ENCODE measurements around the gene WWC2.

Gene WWC2

DNA sequence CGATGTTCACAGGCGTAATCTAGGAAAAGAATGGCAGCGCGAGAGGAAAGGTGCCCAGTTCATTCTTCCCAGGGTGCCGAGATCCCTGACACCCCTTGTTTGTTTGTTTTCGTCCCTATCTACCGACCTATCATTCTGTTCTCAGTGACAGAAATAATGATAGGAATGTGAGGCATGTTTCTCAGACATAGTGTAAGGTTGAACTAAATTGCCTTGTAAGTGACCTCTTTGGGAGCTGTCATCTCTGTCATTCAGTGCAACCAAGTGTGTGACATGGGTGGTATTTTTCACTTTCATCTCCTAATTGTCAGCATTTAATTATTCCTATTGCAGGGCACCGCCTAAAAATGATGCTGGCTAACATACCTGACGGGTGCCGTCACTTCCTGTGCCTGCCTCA lies 196.7 kb downstream of the WWC2 start:
- no peak for DNase-seq
- no peak overlapping the region for H3K4ac ChIP-seq (ENCODE audit: low read depth in 1 of 2, low read length in 2 of 2)
- peak overlapping the region; percentile 49 for H2BK15ac ChIP-seq (ENCODE audit: low read depth, poor library complexity, severe bottlenecking)
- H2AK5ac ChIP-seq (ENCODE audit: low read length, severe bottlenecking) = no peak overlapping the region
- H2BK12ac ChIP-seq (ENCODE audit: low read length in 2 of 2) = no peak overlapping the region
- no peak overlapping the region for H3K23ac ChIP-seq (ENCODE audit: low read length in 2 of 2)
- H3K9me3 ChIP-seq (ENCODE audit: control insufficient read depth, low read length) = no peaks in the 10 kb centered on the region
- H3K36me3 ChIP-seq (ENCODE audit: control insufficient read depth in 1 of 2, insufficient read depth in 2 of 2, low read depth in 1 of 2, low read length in 2 of 2) = peaks cover 23 to 40% of the 10 kb centered on the region in 2 experiments
- no peak overlapping the region for H3K4me3 ChIP-seq (ENCODE audit: insufficient read depth in 1 of 2, low read depth in 1 of 2, low read length in 2 of 2)
- H2BK5ac ChIP-seq (ENCODE audit: low read depth, low read length, poor library complexity, severe bottlenecking) = no peak overlapping the region
- no peak overlapping the region for H3K4me2 ChIP-seq (ENCODE audit: low read length, poor library complexity, severe bottlenecking)
- no peak overlapping the region for H2AFZ ChIP-seq (ENCODE audit: low read depth, low read length)
- H3K18ac ChIP-seq (ENCODE audit: low read depth in 1 of 2, low read length in 2 of 2) = no peak overlapping the region
- H3K9ac ChIP-seq (ENCODE audit: low read length) = no peak overlapping the region
- 78% methylated on average over 7 of the region's 10 CpGs for WGBS
- no peak overlapping the region for H3K14ac ChIP-seq (ENCODE audit: low read length in 2 of 2)
- no peak overlapping the region for H4K91ac ChIP-seq (ENCODE audit: low read length)
- no peaks in the 10 kb centered on the region for H3K27me3 ChIP-seq (ENCODE audit: control insufficient read depth in 1 of 2, insufficient read depth in 1 of 2, low read length in 2 of 2)
- no peak overlapping the region for H4K8ac ChIP-seq (ENCODE audit: low read length)
- H2BK120ac ChIP-seq (ENCODE audit: low read depth, low read length) = no peak overlapping the region
- peaks cover 12% of the 10 kb centered on the region for H3K79me1 ChIP-seq (replicated peaks; ENCODE audit: low read length, poor library complexity, severe bottlenecking)
- H3K4me1 ChIP-seq (ENCODE audit: control insufficient read depth, insufficient read depth, low read depth, low read length) = no peaks in the 10 kb centered on the region
- H3K27ac ChIP-seq (ENCODE audit: low read length, poor library complexity, severe bottlenecking) = no peak overlapping the region

DNA sequence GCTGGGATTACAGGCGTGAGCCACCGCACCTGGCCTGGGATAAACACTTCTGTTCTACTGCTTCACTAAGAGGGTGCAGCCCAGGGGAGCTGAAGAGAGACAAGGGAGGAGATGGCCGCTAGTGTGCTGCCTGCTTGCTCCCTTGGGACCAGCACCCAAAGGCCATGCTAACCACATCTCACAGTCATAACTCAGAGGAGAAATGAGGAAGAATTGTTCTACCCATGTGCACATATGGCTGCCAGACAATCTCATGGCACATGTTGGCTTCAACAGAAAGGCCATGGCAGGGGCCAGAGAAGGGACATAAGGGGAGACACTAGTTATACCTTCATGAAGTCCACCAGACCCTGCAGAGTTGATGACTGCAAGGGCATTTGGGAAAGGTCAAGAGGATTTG lies 198.6 kb downstream of the WWC2 start:
- Histone ChIP-seq H3K4me2 (ENCODE audit: low read length, poor library complexity, severe bottlenecking) (no peak overlapping the region), H3K4ac (ENCODE audit: low read depth in 1 of 2, low read length in 2 of 2) (no peak overlapping the region), H2BK5ac (ENCODE audit: low read depth, low read length, poor library complexity, severe bottlenecking) (no peak overlapping the region), H3K9ac (ENCODE audit: low read length) (no peak overlapping the region), H3K18ac (ENCODE audit: low read depth in 1 of 2, low read length in 2 of 2) (no peak overlapping the region), H2BK120ac (ENCODE audit: low read depth, low read length) (no peak overlapping the region), H3K79me1 (replicated peaks; ENCODE audit: low read length, poor library complexity, severe bottlenecking) (peaks cover 8% of the 10 kb centered on the region), H3K9me3 (ENCODE audit: control insufficient read depth, low read length) (no peaks in the 10 kb centered on the region), H3K4me3 (ENCODE audit: insufficient read depth in 1 of 2, low read depth in 1 of 2, low read length in 2 of 2) (no peak overlapping the region), H2AFZ (ENCODE audit: low read depth, low read length) (no peak overlapping the region), H2BK15ac (ENCODE audit: low read depth, poor library complexity, severe bottlenecking) (no peak overlapping the region), H3K23ac (ENCODE audit: low read length in 2 of 2) (no peak overlapping the region), H2BK12ac (ENCODE audit: low read length in 2 of 2) (no peak overlapping the region), H4K91ac (ENCODE audit: low read length) (no peak overlapping the region), H3K14ac (ENCODE audit: low read length in 2 of 2) (no peak overlapping the region), H3K4me1 (ENCODE audit: control insufficient read depth, insufficient read depth, low read depth, low read length) (no peaks in the 10 kb centered on the region), H3K36me3 (ENCODE audit: control insufficient read depth in 1 of 2, insufficient read depth in 2 of 2, low read depth in 1 of 2, low read length in 2 of 2) (peaks cover 18 to 33% of the 10 kb centered on the region in 2 experiments), H2AK5ac (ENCODE audit: low read length, severe bottlenecking) (no peak overlapping the region), H4K8ac (ENCODE audit: low read length) (no peak overlapping the region), H3K27me3 (ENCODE audit: control insufficient read depth in 1 of 2, insufficient read depth in 1 of 2, low read length in 2 of 2) (no peaks in the 10 kb centered on the region), H3K27ac (ENCODE audit: low read length, poor library complexity, severe bottlenecking) (no peak overlapping the region)
- 100% methylated on average over 2 of the region's 3 CpGs for WGBS
- DNase-seq = no peak

DNA sequence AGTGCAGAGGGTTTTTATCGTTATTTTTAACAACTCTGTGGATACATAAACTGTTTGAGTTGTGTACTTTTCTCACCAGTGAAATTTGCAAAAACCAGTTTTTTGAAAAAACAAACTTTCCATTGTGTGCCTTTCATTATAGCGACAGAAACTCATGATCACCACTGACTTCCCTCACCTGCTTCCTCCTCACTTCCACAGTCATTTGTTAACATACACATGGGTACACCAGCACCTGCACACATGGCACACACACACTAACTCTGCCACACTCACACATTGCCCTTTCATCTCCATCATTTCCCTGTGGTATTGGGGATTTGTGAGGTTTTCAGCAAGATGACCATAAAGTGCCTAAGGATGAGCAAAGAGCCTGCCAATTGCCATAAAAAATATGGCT lies 200.4 kb downstream of the WWC2 start:
- no peak overlapping the region for H2AFZ ChIP-seq (ENCODE audit: low read depth, low read length)
- H3K4ac ChIP-seq (ENCODE audit: low read depth in 1 of 2, low read length in 2 of 2) = no peak overlapping the region
- H4K8ac ChIP-seq (ENCODE audit: low read length) = no peak overlapping the region
- no peaks in the 10 kb centered on the region for H3K27me3 ChIP-seq (ENCODE audit: control insufficient read depth in 1 of 2, insufficient read depth in 1 of 2, low read length in 2 of 2)
- peaks cover 8% of the 10 kb centered on the region for H3K79me1 ChIP-seq (replicated peaks; ENCODE audit: low read length, poor library complexity, severe bottlenecking)
- H3K4me3 ChIP-seq (ENCODE audit: insufficient read depth in 1 of 2, low read depth in 1 of 2, low read length in 2 of 2) = no peak overlapping the region
- H3K9me3 ChIP-seq (ENCODE audit: control insufficient read depth, low read length) = no peaks in the 10 kb centered on the region
- no peak overlapping the region for H2BK120ac ChIP-seq (ENCODE audit: low read depth, low read length)
- no peak overlapping the region for H3K27ac ChIP-seq (ENCODE audit: low read length, poor library complexity, severe bottlenecking)
- H3K23ac ChIP-seq (ENCODE audit: low read length in 2 of 2) = no peak overlapping the region
- no peaks in the 10 kb centered on the region for H3K4me1 ChIP-seq (ENCODE audit: control insufficient read depth, insufficient read depth, low read depth, low read length)
- H2BK12ac ChIP-seq (ENCODE audit: low read length in 2 of 2) = no peak overlapping the region
- no peak overlapping the region for H3K4me2 ChIP-seq (ENCODE audit: low read length, poor library complexity, severe bottlenecking)
- no peak overlapping the region for H2AK5ac ChIP-seq (ENCODE audit: low read length, severe bottlenecking)
- no peak overlapping the region for H3K14ac ChIP-seq (ENCODE audit: low read length in 2 of 2)
- H3K36me3 ChIP-seq (ENCODE audit: control insufficient read depth in 1 of 2, insufficient read depth in 2 of 2, low read depth in 1 of 2, low read length in 2 of 2) = peaks cover 18 to 35% of the 10 kb centered on the region in 2 experiments
- no peak overlapping the region for H2BK15ac ChIP-seq (ENCODE audit: low read depth, poor library complexity, severe bottlenecking)
- no peak overlapping the region for H4K91ac ChIP-seq (ENCODE audit: low read length)
- 100% methylated on average over 1 of the region's 2 CpGs for WGBS
- H2BK5ac ChIP-seq (ENCODE audit: low read depth, low read length, poor library complexity, severe bottlenecking) = no peak overlapping the region
- no peak overlapping the region for H3K9ac ChIP-seq (ENCODE audit: low read length)
- no peak for DNase-seq
- no peak overlapping the region for H3K18ac ChIP-seq (ENCODE audit: low read depth in 1 of 2, low read length in 2 of 2)

DNA sequence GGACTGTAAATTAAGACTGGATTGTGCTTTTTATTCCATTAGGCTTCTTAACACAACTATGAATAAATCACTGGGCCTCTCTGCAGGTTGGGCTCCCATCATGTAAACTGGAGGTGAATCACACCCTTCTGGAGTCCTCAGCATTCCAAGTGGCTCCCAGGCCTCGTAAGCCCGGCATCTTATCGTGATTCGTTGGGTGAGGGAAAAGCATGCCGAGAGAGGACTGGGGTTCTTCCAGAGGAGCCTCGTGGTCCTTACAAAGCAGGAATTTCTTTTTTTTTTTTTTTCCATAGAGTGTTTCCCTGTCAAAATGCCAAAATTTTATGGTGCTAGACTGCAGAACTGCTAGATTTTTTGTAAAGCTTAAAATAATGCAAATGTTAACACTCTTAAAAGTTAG lies 201.0 kb downstream of the WWC2 start:
- Histone ChIP-seq H3K79me1 (replicated peaks; ENCODE audit: low read length, poor library complexity, severe bottlenecking) (peaks cover 8% of the 10 kb centered on the region), H2BK5ac (ENCODE audit: low read depth, low read length, poor library complexity, severe bottlenecking) (no peak overlapping the region), H3K9ac (ENCODE audit: low read length) (no peak overlapping the region), H3K9me3 (ENCODE audit: control insufficient read depth, low read length) (no peaks in the 10 kb centered on the region), H3K4me3 (ENCODE audit: insufficient read depth in 1 of 2, low read depth in 1 of 2, low read length in 2 of 2) (no peak overlapping the region), H2BK15ac (ENCODE audit: low read depth, poor library complexity, severe bottlenecking) (no peak overlapping the region), H3K4ac (ENCODE audit: low read depth in 1 of 2, low read length in 2 of 2) (no peak overlapping the region), H4K8ac (ENCODE audit: low read length) (no peak overlapping the region), H3K14ac (ENCODE audit: low read length in 2 of 2) (no peak overlapping the region), H2BK12ac (ENCODE audit: low read length in 2 of 2) (no peak overlapping the region), H3K23ac (ENCODE audit: low read length in 2 of 2) (no peak overlapping the region), H3K4me2 (ENCODE audit: low read length, poor library complexity, severe bottlenecking) (no peak overlapping the region), H4K91ac (ENCODE audit: low read length) (no peak overlapping the region), H2BK120ac (ENCODE audit: low read depth, low read length) (no peak overlapping the region), H3K36me3 (ENCODE audit: control insufficient read depth in 1 of 2, insufficient read depth in 2 of 2, low read depth in 1 of 2, low read length in 2 of 2) (peaks cover 18 to 36% of the 10 kb centered on the region in 2 experiments), H3K18ac (ENCODE audit: low read depth in 1 of 2, low read length in 2 of 2) (no peak overlapping the region), H3K27me3 (ENCODE audit: control insufficient read depth in 1 of 2, insufficient read depth in 1 of 2, low read length in 2 of 2) (no peaks in the 10 kb centered on the region), H3K27ac (ENCODE audit: low read length, poor library complexity, severe bottlenecking) (no peak overlapping the region), H2AFZ (ENCODE audit: low read depth, low read length) (no peak overlapping the region), H3K4me1 (ENCODE audit: control insufficient read depth, insufficient read depth, low read depth, low read length) (no peaks in the 10 kb centered on the region), H2AK5ac (ENCODE audit: low read length, severe bottlenecking) (no peak overlapping the region)
- peak; percentile 35 for DNase-seq
- 83% methylated on average over 6 of the region's 6 CpGs for WGBS

Measured in mesenchymal stem cell (in vitro differentiated cells and primary cell).